ENCODE measurements around the gene FUT7.
A peak's percentile ranks its signal among the peaks of the same experiment; 100 is the strongest.

Gene FUT7

DNA sequence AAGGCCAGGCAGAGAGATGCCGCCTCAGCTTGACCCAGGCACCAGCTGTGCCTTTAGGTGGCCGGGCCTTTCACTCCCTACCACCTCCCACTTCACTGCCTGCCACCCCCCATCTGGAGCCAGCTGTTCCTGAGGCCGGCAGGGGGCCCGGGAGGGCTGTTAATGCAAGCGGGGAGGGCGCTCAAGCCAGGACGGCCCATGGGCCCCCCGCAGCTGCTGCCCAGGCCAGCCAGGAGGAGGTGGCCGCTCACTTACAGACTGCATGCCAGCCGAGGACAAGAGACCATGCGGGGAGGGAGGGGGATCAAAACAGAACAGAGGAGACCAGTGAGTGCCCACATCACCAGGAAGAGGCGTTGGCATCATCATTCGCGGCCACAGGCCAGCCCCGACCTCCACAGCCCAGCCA, 8.3 kb downstream of the FUT7 start:
- no peak overlapping the region for H3K27ac Mint-ChIP-seq
- H3K9me3 Mint-ChIP-seq, result no peaks in the 10 kb centered on the region
- H3K4me1 Mint-ChIP-seq, result peaks cover 4% of the 10 kb centered on the region
- DNase-seq (no peak), ATAC-seq (no peak)
- H3K27me3 Mint-ChIP-seq, result peaks cover 2% of the 10 kb centered on the region
- no peak overlapping the region for H3K4me3 Mint-ChIP-seq
- H3K36me3 Mint-ChIP-seq (ENCODE audit: low read depth), result no peaks in the 10 kb centered on the region

DNA sequence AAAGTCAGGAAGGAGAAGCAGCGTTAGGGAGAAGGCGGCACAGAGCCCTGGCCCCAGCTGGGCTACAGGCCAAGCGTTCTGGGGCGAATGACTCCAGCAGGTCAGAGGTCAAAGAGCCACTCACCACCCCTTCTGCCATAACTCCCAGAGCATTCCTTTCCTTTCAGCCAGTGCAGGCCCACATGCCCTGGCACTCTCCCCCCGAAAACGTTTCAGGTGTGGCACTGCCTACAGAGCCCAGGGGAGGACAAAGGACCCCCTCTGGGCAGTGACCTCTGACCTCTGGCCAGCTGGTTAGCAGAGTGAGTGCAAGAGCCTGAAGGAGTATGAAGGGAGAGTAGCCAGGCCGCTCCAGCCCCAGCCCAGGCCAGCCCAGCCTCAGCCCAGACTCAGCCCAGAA, 8.7 kb downstream of the FUT7 start:
- ATAC-seq, result no peak
- Mint-ChIP-seq H3K4me3 (no peak overlapping the region), H3K27ac (no peak overlapping the region), H3K4me1 (peaks cover 4% of the 10 kb centered on the region), H3K9me3 (no peaks in the 10 kb centered on the region), H3K36me3 (ENCODE audit: low read depth) (no peaks in the 10 kb centered on the region), H3K27me3 (peaks cover 2% of the 10 kb centered on the region)
- DNase-seq, result no peak

GRCh38 chr9:137022662-137023008, 9.3 kb downstream of the FUT7 start:
- ATAC-seq (no peak), DNase-seq (no peak)
- H3K36me3 Mint-ChIP-seq (ENCODE audit: low read depth), result no peaks in the 10 kb centered on the region
- H3K27ac Mint-ChIP-seq, result no peak overlapping the region
- peaks cover 4% of the 10 kb centered on the region for H3K4me1 Mint-ChIP-seq
- no peak overlapping the region for H3K4me3 Mint-ChIP-seq
- peaks cover 2% of the 10 kb centered on the region for H3K27me3 Mint-ChIP-seq
- no peaks in the 10 kb centered on the region for H3K9me3 Mint-ChIP-seq

DNA sequence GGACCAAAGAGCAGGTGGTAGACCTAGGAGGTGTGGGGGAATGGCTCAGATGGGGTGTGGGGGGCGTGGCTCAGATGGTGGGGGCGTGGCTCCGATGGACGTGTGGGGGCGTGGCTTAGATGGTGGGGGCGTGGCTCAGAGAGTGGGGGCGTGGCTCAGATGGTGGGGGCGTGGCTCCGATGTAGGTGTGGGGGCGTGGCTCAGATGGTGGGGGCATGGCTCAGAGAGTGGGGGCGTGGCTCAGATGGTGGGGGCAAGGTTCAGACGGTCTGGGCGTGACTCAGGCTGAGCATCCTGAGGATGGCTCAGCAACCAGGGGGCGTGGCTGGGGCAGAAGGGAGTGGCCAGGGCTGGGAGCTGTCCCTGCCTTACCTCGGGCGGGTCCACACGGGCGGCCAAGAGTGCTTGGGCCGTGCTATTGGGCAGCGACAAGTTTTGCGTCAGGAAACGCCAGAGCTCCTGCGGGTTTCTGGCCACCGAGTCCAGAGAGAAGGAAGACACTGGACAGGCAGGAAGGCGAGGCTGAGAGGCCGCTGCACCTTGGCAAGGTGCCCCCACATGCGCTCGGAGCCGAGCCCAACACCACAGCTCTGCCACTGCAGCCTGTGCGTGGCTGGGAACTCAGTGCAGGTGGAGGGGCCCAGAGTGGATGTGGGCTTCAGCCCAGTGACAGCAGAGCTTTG, 9.8 kb downstream of the FUT7 start:
- H3K27me3 Mint-ChIP-seq, result no peaks in the 10 kb centered on the region
- no peak overlapping the region for H3K27ac Mint-ChIP-seq
- no peak overlapping the region for H3K4me3 Mint-ChIP-seq
- H3K36me3 Mint-ChIP-seq (ENCODE audit: low read depth), result no peaks in the 10 kb centered on the region
- H3K4me1 Mint-ChIP-seq, result peaks cover 2% of the 10 kb centered on the region
- DNase-seq (peak; percentile 80), ATAC-seq (peak; percentile 59)
- H3K9me3 Mint-ChIP-seq, result no peaks in the 10 kb centered on the region

- H3K36me3 Mint-ChIP-seq (ENCODE audit: low read depth), result no peaks in the 10 kb centered on the region
- no peak for DNase-seq
- H3K27me3 Mint-ChIP-seq, result no peaks in the 10 kb centered on the region
- H3K4me3 Mint-ChIP-seq, result no peak overlapping the region
- no peaks in the 10 kb centered on the region for H3K9me3 Mint-ChIP-seq
- H3K4me1 Mint-ChIP-seq, result peaks cover 2% of the 10 kb centered on the region
- H3K27ac Mint-ChIP-seq, result no peak overlapping the region
- no peak for ATAC-seq
Observed at GRCh38 chr9:137021568-137021978, 10.3 kb downstream of the FUT7 start.

GRCh38 chr9:137020771-137021567, 10.9 kb downstream of the FUT7 start:
- H3K4me1 Mint-ChIP-seq, result peaks cover 2% of the 10 kb centered on the region
- ATAC-seq (no peak), DNase-seq (no peak)
- no peak overlapping the region for H3K27ac Mint-ChIP-seq
- H3K27me3 Mint-ChIP-seq, result no peaks in the 10 kb centered on the region
- H3K36me3 Mint-ChIP-seq (ENCODE audit: low read depth), result no peaks in the 10 kb centered on the region
- no peak overlapping the region for H3K4me3 Mint-ChIP-seq
- no peaks in the 10 kb centered on the region for H3K9me3 Mint-ChIP-seq

- Mint-ChIP-seq H3K4me1 (peaks cover 2% of the 10 kb centered on the region), H3K27me3 (no peaks in the 10 kb centered on the region), H3K4me3 (no peak overlapping the region), H3K9me3 (no peaks in the 10 kb centered on the region), H3K36me3 (ENCODE audit: low read depth) (no peaks in the 10 kb centered on the region), H3K27ac (no peak overlapping the region)
- DNase-seq, result no peak
- ATAC-seq, result no peak
Observed at GRCh38 chr9:137019891-137020683, 11.8 kb downstream of the FUT7 start.

DNA sequence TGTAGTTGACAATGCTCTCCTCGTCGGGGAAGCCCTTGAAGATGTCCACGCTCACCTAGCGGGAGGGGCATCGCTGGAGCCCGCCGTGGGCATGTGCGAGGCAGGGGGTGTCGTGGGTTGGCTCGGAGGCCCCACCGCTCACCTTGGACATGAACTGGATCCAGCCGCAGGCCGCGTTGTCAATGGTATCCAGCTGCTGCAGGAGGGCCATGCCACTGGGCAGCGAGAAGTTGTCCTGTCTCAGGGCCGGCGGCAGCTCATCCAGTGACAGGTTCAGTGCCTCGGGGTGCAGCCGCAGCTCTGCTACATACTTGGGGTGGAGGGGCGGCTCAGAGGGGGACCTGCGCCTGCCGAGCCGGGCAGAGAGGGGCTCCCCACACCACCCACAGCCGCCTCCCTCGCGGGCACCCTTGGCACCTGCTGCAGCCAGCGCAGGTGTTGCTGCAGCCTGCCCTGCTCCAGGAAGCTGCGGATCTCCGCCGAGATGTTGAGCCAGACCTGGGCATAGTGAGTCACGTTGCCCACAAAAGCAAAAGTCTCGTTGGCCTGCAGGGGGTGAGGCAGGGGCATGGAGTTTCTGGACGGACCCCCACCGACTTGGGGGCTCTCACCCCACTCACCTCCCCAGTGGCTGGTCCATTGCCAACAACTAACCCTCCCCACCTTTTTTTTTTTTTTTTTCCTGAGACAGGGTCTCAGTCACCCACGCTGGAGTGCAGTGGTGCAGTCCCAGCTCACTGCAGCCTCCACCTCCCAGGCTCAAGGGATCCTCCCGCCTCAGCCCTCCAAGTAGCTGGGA, 12.9 kb downstream of the FUT7 start:
- H3K36me3 Mint-ChIP-seq (ENCODE audit: low read depth), result no peaks in the 10 kb centered on the region
- no peak for ATAC-seq
- H3K27me3 Mint-ChIP-seq, result no peaks in the 10 kb centered on the region
- H3K4me3 Mint-ChIP-seq, result no peak overlapping the region
- no peak for DNase-seq
- no peaks in the 10 kb centered on the region for H3K9me3 Mint-ChIP-seq
- H3K4me1 Mint-ChIP-seq, result peaks cover 2% of the 10 kb centered on the region
- no peak overlapping the region for H3K27ac Mint-ChIP-seq

DNA sequence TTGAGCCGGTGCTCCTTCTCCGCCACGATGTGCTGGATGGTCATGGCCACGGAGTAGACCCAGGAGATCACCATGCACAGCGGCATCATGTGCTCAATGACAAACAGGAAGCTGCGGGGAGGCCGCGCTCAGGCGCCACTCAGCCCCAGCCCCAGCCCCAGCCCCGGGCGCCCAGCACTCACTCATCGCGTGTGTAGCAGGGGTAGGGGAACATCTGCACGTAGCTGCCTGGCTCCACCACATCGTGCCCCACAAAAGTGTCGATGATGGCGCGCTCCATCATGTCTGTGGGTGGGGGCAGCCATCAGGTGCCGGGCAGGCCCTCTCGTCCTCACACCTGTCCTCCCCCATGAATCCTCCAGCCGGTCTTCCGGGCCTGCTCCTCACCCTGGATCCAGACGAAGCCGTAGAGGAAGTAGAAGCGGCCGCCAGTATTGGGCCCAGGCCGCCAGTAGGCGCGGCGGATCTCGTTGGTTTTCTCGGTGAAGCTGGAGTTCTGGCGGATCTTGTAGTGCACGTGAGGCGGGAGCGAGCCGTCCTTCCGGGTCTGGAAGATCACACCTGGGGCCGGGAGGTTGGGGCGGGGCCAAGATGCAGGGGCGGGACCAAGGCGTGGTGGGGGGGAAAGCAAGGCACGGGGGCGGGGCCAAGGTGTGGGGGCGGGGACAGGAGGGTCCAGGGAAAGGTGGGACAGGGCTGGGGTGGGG, 13.9 kb downstream of the FUT7 start:
- DNase-seq, result no peak

GRCh38 chr9:137017071-137017470, 14.8 kb downstream of the FUT7 start:
- Mint-ChIP-seq H3K4me1 (peaks cover under 1% of the 10 kb centered on the region), H3K27ac (no peak overlapping the region), H3K9me3 (no peaks in the 10 kb centered on the region), H3K27me3 (no peaks in the 10 kb centered on the region), H3K36me3 (ENCODE audit: low read depth) (no peaks in the 10 kb centered on the region), H3K4me3 (no peak overlapping the region)
- no peak for DNase-seq
- ATAC-seq, result no peak

More for the DNA sequence above, 13.9 kb downstream of the FUT7 start:
- H3K9me3 Mint-ChIP-seq, result no peaks in the 10 kb centered on the region
- H3K27me3 Mint-ChIP-seq, result no peaks in the 10 kb centered on the region
- H3K4me1 Mint-ChIP-seq, result peaks cover 2% of the 10 kb centered on the region
- no peak for ATAC-seq
- no peak overlapping the region for H3K27ac Mint-ChIP-seq
- no peak overlapping the region for H3K4me3 Mint-ChIP-seq
- H3K36me3 Mint-ChIP-seq (ENCODE audit: low read depth), result no peaks in the 10 kb centered on the region

- H3K9me3 Mint-ChIP-seq, result no peaks in the 10 kb centered on the region
- H3K36me3 Mint-ChIP-seq (ENCODE audit: low read depth), result no peaks in the 10 kb centered on the region
- H3K27ac Mint-ChIP-seq, result no peak overlapping the region
- no peaks in the 10 kb centered on the region for H3K27me3 Mint-ChIP-seq
- DNase-seq, result no peak
- no peak overlapping the region for H3K4me3 Mint-ChIP-seq
- H3K4me1 Mint-ChIP-seq, result no peaks in the 10 kb centered on the region
- ATAC-seq, result no peak
Observed at GRCh38 chr9:137016436-137016835, 15.5 kb downstream of the FUT7 start.

DNA sequence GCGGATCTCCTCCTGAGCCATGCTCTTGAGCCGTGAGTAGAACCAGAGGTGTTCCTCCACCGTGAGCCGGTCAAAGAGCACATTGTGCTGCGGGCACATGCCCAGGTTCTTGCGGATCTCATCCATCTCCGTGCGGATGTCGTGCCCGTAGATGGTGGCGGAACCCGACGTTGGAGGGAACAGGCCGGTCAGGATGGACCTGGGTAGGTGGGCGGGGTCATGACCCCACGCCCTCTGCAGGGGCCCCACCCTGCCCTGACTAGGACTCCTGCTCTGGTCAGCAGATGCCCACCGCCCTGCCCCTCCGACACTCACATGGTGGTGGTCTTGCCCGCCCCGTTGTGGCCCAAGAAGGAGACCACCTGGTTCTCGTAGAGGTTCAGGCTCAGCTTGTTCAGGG, 15.9 kb downstream of the FUT7 start:
- no peaks in the 10 kb centered on the region for H3K4me1 Mint-ChIP-seq
- no peak for ATAC-seq
- H3K27ac Mint-ChIP-seq, result no peak overlapping the region
- H3K4me3 Mint-ChIP-seq, result no peak overlapping the region
- H3K36me3 Mint-ChIP-seq (ENCODE audit: low read depth), result no peaks in the 10 kb centered on the region
- H3K27me3 Mint-ChIP-seq, result no peaks in the 10 kb centered on the region
- H3K9me3 Mint-ChIP-seq, result no peaks in the 10 kb centered on the region
- no peak for DNase-seq

GRCh38 chr9:137015540-137015930, 16.4 kb downstream of the FUT7 start:
- Mint-ChIP-seq H3K4me1 (no peaks in the 10 kb centered on the region), H3K27me3 (no peaks in the 10 kb centered on the region), H3K27ac (no peak overlapping the region), H3K36me3 (ENCODE audit: low read depth) (no peaks in the 10 kb centered on the region), H3K4me3 (no peak overlapping the region), H3K9me3 (no peaks in the 10 kb centered on the region)
- ATAC-seq, result no peak
- DNase-seq, result no peak

Measured in activated naive CD8-positive, alpha-beta T cell treated with anti-CD3 and anti-CD28 coated beads, Interleukin-2, amount 50 U/mL, for 24 hours (primary cell).